Measurements from ENCODE around the gene SLC5A2.

The SLC5A2 gene

DNA sequence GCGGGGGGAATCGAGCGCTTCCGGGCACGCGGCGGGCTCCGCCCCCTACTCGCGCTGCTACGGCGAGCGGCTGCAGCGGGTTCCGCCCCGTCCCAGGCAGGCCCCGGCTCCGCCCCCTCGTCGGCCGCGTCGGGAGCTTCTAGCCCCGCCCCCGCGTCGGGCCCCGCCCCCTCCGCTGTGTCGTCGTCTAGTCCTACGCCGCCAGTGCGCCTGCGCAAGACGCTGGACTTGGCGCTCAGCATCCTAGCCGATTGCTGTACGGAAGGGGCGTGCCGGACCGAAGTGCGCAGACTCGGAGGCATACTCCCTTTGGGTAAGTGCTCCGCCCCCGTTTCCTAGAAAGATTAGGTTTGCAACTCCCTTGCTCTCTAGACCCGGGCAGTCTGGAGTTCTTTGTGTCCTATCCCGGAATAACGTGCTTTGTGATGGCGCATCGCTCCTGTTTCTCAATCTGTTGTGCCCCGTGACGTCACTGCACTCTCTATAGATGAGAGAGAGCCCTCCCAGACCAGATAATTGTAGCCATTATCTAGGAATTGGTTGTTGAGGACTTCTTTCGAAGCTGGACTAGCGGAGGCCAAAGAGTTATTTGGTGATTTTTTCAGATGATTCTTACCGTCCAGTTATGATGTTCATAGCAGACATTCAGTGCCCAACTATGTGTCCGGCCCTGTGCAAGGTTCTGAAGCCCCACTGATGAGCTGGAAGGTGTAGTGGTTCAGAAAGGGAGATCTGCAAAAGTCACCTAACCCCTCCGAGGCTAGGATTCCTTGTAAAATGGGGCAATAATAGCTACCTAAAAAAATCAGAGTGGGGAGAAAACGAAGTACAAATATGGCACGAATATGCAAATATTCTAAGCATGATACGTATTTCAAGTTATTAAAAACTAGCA lies 23.0 kb upstream of the SLC5A2 start:
- TF ChIP-seq POU2F2 (IDR thresholded peaks at IDR 0.05; ENCODE audit: low read depth, low read length) (no peak), POLR2AphosphoS5 (IDR thresholded peaks at IDR 0.05; ENCODE audit: low read depth, low read length) (peak; percentile 31; the same call in 1 of the 2 replicates), PAX5 (IDR thresholded peaks at IDR 0.05; ENCODE audit: insufficient read depth, low read length, severe bottlenecking) (no peak)
- FAIRE-seq (peak; percentile 97), DNase-seq (ENCODE audit: insufficient read length, low spot score) (peak; percentile 88)

DNA sequence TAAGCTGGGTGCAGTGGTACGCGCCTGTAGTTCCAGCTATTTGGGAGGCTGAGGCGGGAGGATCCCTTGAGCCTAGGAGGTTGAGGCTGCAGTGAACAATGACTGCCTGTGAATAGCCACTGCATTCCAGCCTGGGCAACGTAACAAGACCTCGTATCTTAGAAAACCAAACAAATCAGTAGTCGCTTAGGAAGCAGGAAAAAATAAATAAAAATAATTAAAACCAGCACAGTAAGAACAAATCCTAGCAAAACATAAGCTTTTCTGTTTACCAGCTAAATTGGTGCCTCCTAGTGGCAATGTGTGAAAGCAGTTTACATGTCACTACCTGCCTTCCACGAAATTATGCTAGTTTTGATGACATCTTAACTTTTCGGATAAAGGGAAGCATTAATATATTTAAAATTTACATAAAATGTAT lies 22.3 kb upstream of the SLC5A2 start:
- no peak for DNase-seq (ENCODE audit: insufficient read length, low spot score)
- FAIRE-seq, result peak; percentile 28
- no peak for TF ChIP-seq POU2F2 (IDR thresholded peaks at IDR 0.05; ENCODE audit: low read depth, low read length)
- no peak for TF ChIP-seq POLR2AphosphoS5 (IDR thresholded peaks at IDR 0.05; ENCODE audit: low read depth, low read length)
- no peak for TF ChIP-seq TAF1 (IDR thresholded peaks at IDR 0.05; ENCODE audit: low read depth, low read length)
- no peak for TF ChIP-seq SPI1 (IDR thresholded peaks at IDR 0.05; ENCODE audit: low read depth, low read length)
- no peak for TF ChIP-seq POLR2A (IDR thresholded peaks at IDR 0.05; ENCODE audit: low read depth, low read length)
- no peak for TF ChIP-seq PAX5 (IDR thresholded peaks at IDR 0.05; ENCODE audit: insufficient read depth, low read length, severe bottlenecking)

DNA sequence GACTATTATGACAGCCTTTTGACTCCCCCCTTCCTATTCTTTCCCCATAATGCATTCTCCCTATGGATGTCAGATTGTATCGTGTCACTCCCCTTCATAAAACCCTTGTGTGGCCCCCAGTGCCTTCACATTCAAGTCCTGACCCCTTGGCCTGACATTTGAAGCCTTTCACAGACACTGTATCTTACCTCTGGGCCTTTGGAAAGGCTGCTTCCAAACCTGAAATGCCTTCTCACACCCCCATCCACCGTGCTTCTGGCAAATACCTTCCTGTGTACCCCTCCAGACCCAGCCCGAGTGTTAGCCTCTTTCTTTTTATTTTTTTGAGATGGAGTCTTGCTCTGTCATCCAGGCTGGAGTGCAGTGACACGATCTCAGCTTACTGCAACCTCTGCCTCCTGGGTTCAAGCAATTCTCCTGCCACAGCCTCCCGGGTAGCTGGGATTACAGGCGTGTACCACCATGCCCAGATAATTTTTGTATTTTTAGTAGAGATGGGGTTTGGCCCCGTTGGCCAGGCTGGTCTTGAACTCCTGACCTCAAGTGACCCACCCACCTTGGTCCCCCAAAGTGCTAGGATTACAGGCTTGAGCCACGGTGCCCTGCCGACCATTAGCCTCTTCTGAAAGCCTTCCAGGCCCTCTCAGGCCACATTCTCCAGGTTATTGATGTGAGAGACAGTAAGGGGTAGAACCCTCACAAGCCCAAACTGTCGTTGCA lies 21.6 kb upstream of the SLC5A2 start:
- no peak for FAIRE-seq

DNA sequence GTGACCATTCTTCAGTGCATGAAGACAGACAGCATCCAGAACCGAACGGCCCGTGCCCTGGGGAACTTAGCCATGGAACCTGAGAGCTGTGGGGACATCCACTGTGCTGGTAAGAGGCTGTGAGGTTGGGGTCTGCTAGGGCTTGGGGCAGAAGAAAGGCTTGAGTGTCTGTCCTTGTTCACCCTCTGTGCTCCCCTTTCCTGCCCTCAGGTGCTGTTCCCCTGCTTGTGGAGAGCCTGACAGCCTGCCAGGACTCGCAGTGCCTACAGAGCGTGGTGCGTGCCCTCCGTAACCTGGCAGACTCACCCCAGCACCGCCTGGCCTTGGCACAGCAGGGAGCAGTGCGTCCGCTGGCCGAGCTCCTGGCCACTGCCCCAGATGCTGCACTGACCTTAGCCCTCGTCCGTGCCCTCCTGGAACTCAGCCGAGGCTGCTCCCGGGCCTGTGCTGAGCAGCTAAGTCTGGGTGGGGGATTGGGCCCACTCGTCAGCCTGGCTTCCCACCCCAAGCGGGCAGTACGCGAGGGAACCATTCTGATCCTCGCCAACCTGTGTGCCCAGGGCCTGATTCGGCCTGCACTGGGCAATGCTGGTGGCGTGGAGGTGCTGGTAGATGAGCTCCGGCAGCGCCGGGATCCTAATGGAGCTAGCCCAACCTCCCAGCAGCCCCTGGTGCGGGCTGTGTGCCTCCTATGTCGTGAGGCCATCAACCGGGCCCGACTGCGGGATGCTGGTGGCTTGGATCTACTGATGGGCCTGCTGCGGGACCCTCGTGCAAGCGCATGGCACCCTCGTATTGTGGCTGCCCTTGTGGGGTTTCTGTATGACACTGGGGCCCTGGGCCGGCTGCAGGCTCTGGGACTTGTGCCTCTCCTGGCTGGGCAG lies 20.8 kb upstream of the SLC5A2 start:
- TF ChIP-seq PAX5 (IDR thresholded peaks at IDR 0.05; ENCODE audit: insufficient read depth, low read length, severe bottlenecking) (no peak), TAF1 (IDR thresholded peaks at IDR 0.05; ENCODE audit: low read depth, low read length) (no peak), POLR2AphosphoS5 (IDR thresholded peaks at IDR 0.05; ENCODE audit: low read depth, low read length) (no peak), POU2F2 (IDR thresholded peaks at IDR 0.05; ENCODE audit: low read depth, low read length) (no peak), POLR2A (IDR thresholded peaks at IDR 0.05; ENCODE audit: low read depth, low read length) (no peak), SPI1 (IDR thresholded peaks at IDR 0.05; ENCODE audit: low read depth, low read length) (no peak)
- no peak for FAIRE-seq
- no peak for DNase-seq (ENCODE audit: insufficient read length, low spot score)

More for the DNA sequence above, 21.6 kb upstream of the SLC5A2 start:
- DNase-seq (ENCODE audit: insufficient read length, low spot score), result no peak
- TF ChIP-seq POU2F2 (IDR thresholded peaks at IDR 0.05; ENCODE audit: low read depth, low read length), result no peak
- no peak for TF ChIP-seq POLR2AphosphoS5 (IDR thresholded peaks at IDR 0.05; ENCODE audit: low read depth, low read length)

DNA sequence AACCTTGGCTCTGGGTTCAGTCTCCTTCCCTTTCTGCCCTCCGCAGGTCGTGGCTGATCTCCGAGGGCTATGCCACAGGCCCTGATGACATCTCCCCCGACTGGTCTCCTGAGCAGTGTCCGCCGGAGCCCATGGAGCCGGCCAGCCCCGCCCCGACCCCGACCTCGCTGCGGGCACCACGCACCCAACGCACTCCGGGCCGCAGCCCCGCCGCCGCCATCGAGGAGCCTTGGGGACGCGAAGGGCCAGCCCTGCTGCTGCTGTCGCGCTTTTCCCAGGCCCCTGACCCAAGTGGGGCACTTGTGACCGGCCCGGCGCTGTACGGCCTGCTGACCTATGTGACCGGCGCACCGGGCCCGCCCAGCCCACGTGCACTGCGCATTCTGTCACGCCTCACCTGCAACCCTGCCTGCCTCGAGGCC lies 18.6 kb upstream of the SLC5A2 start:
- no peak for DNase-seq (ENCODE audit: insufficient read length, low spot score)
- FAIRE-seq, result no peak
- TF ChIP-seq POLR2AphosphoS5 (IDR thresholded peaks at IDR 0.05; ENCODE audit: low read depth, low read length) (no peak), POU2F2 (IDR thresholded peaks at IDR 0.05; ENCODE audit: low read depth, low read length) (no peak), TAF1 (IDR thresholded peaks at IDR 0.05; ENCODE audit: low read depth, low read length) (no peak), PAX5 (IDR thresholded peaks at IDR 0.05; ENCODE audit: insufficient read depth, low read length, severe bottlenecking) (no peak), SPI1 (IDR thresholded peaks at IDR 0.05; ENCODE audit: low read depth, low read length) (no peak), POLR2A (IDR thresholded peaks at IDR 0.05; ENCODE audit: low read depth, low read length) (no peak)

DNA sequence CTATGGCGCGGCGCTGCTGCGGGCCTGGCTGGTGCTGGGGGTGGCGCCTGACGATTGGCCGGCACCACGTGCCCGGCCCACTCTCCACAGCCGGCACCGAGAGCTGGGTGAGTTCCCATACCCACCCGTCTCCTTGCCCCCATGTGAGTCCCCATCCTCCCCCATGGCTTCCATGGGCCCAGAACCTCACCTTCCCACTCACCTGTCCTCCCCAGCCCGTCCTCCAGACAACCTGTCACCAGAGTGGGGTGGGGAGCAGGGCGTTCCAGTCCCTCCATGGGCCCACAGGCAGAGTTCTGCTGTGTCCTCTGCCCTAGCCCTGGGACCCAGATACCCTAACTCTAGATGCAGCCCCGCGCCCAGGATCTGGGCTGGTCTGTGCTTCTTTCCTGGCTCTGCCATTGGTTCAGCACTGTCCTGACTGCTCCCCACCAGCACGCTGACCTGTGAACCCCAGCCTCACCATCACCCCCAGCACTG lies 18.1 kb upstream of the SLC5A2 start:
- FAIRE-seq (no peak), DNase-seq (ENCODE audit: insufficient read length, low spot score) (no peak)
- TF ChIP-seq TAF1 (IDR thresholded peaks at IDR 0.05; ENCODE audit: low read depth, low read length) (no peak), SPI1 (IDR thresholded peaks at IDR 0.05; ENCODE audit: low read depth, low read length) (no peak), POLR2A (IDR thresholded peaks at IDR 0.05; ENCODE audit: low read depth, low read length) (no peak), POLR2AphosphoS5 (IDR thresholded peaks at IDR 0.05; ENCODE audit: low read depth, low read length) (no peak), PAX5 (IDR thresholded peaks at IDR 0.05; ENCODE audit: insufficient read depth, low read length, severe bottlenecking) (no peak), POU2F2 (IDR thresholded peaks at IDR 0.05; ENCODE audit: low read depth, low read length) (no peak)

DNA sequence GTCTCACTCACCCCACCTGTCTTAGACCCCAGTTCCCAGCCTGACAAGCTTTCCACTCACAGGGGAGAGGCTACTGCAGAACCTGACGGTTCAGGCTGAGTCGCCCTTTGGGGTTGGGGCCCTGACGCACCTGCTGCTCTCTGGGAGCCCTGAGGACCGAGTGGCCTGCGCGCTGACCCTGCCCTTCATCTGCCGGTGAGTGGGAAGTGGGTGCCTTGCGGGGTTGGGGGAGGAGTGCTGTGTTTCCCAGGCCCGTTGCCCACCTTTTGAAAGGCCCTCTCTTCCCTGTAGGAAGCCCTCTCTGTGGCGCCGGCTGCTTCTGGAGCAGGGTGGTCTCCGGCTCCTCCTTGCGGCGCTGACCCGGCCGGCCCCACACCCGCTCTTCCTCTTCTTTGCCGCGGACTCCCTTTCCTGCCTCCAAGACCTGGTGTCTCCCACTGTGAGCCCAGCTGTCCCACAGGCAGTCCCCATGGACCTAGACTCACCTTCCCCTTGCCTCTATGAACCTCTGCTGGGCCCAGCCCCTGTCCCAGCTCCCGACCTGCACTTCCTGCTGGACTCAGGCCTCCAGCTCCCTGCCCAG lies 17.0 kb upstream of the SLC5A2 start:
- DNase-seq (ENCODE audit: insufficient read length, low spot score) (no peak), FAIRE-seq (no peak)
- no peak for TF ChIP-seq POLR2AphosphoS5 (IDR thresholded peaks at IDR 0.05; ENCODE audit: low read depth, low read length)
- no peak for TF ChIP-seq PAX5 (IDR thresholded peaks at IDR 0.05; ENCODE audit: insufficient read depth, low read length, severe bottlenecking)
- no peak for TF ChIP-seq POU2F2 (IDR thresholded peaks at IDR 0.05; ENCODE audit: low read depth, low read length)
- TF ChIP-seq SPI1 (IDR thresholded peaks at IDR 0.05; ENCODE audit: low read depth, low read length), result no peak
- no peak for TF ChIP-seq TAF1 (IDR thresholded peaks at IDR 0.05; ENCODE audit: low read depth, low read length)
- no peak for TF ChIP-seq POLR2A (IDR thresholded peaks at IDR 0.05; ENCODE audit: low read depth, low read length)

DNA sequence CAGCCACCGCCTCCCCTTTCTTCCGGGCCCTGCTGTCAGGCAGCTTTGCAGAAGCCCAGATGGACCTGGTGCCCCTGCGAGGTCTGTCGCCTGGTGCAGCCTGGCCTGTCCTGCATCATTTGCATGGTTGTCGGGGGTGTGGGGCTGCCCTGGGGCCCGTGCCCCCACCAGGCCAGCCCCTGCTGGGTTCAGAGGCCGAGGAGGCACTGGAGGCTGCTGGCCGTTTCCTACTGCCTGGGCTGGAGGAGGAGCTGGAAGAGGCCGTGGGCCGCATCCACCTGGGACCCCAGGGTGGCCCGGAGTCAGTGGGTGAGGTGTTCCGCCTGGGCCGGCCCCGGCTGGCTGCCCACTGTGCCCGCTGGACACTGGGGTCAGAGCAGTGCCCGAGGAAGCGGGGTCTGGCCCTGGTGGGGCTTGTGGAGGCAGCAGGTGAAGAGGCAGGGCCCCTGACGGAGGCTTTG lies 16.5 kb upstream of the SLC5A2 start:
- DNase-seq (ENCODE audit: insufficient read length, low spot score) (no peak), FAIRE-seq (no peak)
- no peak for TF ChIP-seq SPI1 (IDR thresholded peaks at IDR 0.05; ENCODE audit: low read depth, low read length)
- TF ChIP-seq POU2F2 (IDR thresholded peaks at IDR 0.05; ENCODE audit: low read depth, low read length), result no peak
- TF ChIP-seq TAF1 (IDR thresholded peaks at IDR 0.05; ENCODE audit: low read depth, low read length), result no peak
- no peak for TF ChIP-seq POLR2A (IDR thresholded peaks at IDR 0.05; ENCODE audit: low read depth, low read length)
- no peak for TF ChIP-seq PAX5 (IDR thresholded peaks at IDR 0.05; ENCODE audit: insufficient read depth, low read length, severe bottlenecking)
- no peak for TF ChIP-seq POLR2AphosphoS5 (IDR thresholded peaks at IDR 0.05; ENCODE audit: low read depth, low read length)
